Osteoblast (primary cell): Measurements from ENCODE around the gene LPXN. TPM values are rescaled to one million over a fixed set of nuclear protein-coding genes. Genes with fewer than 3 reads are reported as not detected.
A peak's percentile ranks its signal among the peaks of the same experiment; 100 is the strongest.

Source experiments
- DNase-seq: peaks from one replicate; pipeline ENCODE4 v3.0.0; 2011; ENCODE audit warnings: low spot score, mixed read lengths; ENCODE audit not compliant: insufficient read length; ENCODE audit errors: missing footprints
- H2AFZ ChIP-seq: 2 replicates; pipeline ENCODE4 v1.6.0; 2011; ENCODE audit warnings: mild to moderate bottlenecking, low read length
- H3K27ac ChIP-seq: 2 replicates; pipeline ENCODE4 v1.5.1; 2011; ENCODE audit warnings: mild to moderate bottlenecking, low read depth, low read length, moderate library complexity
- H3K27me3 ChIP-seq: 2 replicates; pipeline ENCODE4 v1.6.0; 2012; ENCODE audit warnings: mild to moderate bottlenecking, control low read depth, inconsistent platforms, low read length, moderate library complexity; ENCODE audit not compliant: insufficient read depth
- H3K36me3 ChIP-seq: 2 replicates; pipeline ENCODE4 v1.5.1; 2011; ENCODE audit warnings: mild to moderate bottlenecking, low read length, control low read depth, moderate library complexity; ENCODE audit not compliant: insufficient read depth
- H3K4me1 ChIP-seq: 2 replicates; pipeline ENCODE4 v1.5.1; 2011; ENCODE audit warnings: mild to moderate bottlenecking, low read length, control low read depth, moderate library complexity; ENCODE audit not compliant: insufficient read depth
- H3K4me2 ChIP-seq: 2 replicates; pipeline ENCODE4 v1.6.0; 2011; ENCODE audit warnings: mild to moderate bottlenecking, low read length; ENCODE audit not compliant: insufficient read depth
- H3K4me3 ChIP-seq: fragments of 200-600 bp; sonication (generic); 3 replicates; pipeline ENCODE4 v1.5.1; 2012; ENCODE audit warnings: mild to moderate bottlenecking, low read length, inconsistent platforms; ENCODE audit not compliant: insufficient read depth
- H3K79me2 ChIP-seq: 2 replicates; pipeline ENCODE4 v1.6.0; 2012; ENCODE audit warnings: mild to moderate bottlenecking, low read length, control low read depth, inconsistent platforms; ENCODE audit not compliant: insufficient read depth
- H3K9me3 ChIP-seq: 2 replicates; pipeline ENCODE4 v1.5.1; 2011; ENCODE audit warnings: low read depth, low read length, control low read depth
- H4K20me1 ChIP-seq: 2 replicates; pipeline ENCODE4 v1.6.0; 2012; ENCODE audit warnings: mild to moderate bottlenecking, low read length, control low read depth; ENCODE audit not compliant: insufficient read depth
- CTCF ChIP-seq: IDR thresholded peaks from 2 replicates; pipeline ENCODE4 v1.5.1; 2011; ENCODE audit warnings: mild to moderate bottlenecking, low read depth, low read length, moderate library complexity; ENCODE audit errors: extremely low read depth
- total RNA-seq: library from RNA; depleted of rRNA; stranded (reverse); fragments of >200 nt; gene quantifications from 2 replicates; pipeline ENCODE4 v1.2.3, GENCODE V29; 2012

LPXN gene
- total RNA-seq, 1 donor = 14.5 TPM

- TF ChIP-seq CTCF = no peak
- Histone ChIP-seq H2AFZ (no peak overlapping the region), H3K4me3 (no peak overlapping the region), H3K27ac (no peak overlapping the region), H4K20me1 (peaks cover 8% of the 10 kb centered on the region), H3K4me2 (no peak overlapping the region), H3K4me1 (no peaks in the 10 kb centered on the region), H3K36me3 (peaks cover 10% of the 10 kb centered on the region), H3K9me3 (no peaks in the 10 kb centered on the region), H3K27me3 (no peaks in the 10 kb centered on the region), H3K79me2 (peaks cover 99% of the 10 kb centered on the region)
- DNase-seq = no peak
These were observed 16.0 kb upstream of the LPXN start for GRCh38 chr11:58591659-58592058.

GRCh38 chr11:58586998-58587397 lies 11.3 kb upstream of the LPXN start:
- no peak overlapping the region for H2AFZ ChIP-seq
- no peak overlapping the region for H3K4me3 ChIP-seq
- TF ChIP-seq CTCF = no peak
- peaks cover 4% of the 10 kb centered on the region for H4K20me1 ChIP-seq
- no peaks in the 10 kb centered on the region for H3K9me3 ChIP-seq
- peaks cover 99% of the 10 kb centered on the region for H3K79me2 ChIP-seq
- peaks cover 24% of the 10 kb centered on the region for H3K36me3 ChIP-seq
- no peak for DNase-seq
- H3K4me1 ChIP-seq = no peaks in the 10 kb centered on the region
- H3K27ac ChIP-seq = no peak overlapping the region
- no peaks in the 10 kb centered on the region for H3K27me3 ChIP-seq
- no peak overlapping the region for H3K4me2 ChIP-seq

- no peaks in the 10 kb centered on the region for H3K27me3 ChIP-seq
- DNase-seq = no peak
- no peak overlapping the region for H2AFZ ChIP-seq
- H3K4me2 ChIP-seq = peak overlapping the region; percentile 34
- H3K36me3 ChIP-seq = peaks cover 20% of the 10 kb centered on the region
- H3K79me2 ChIP-seq = peaks cover 84% of the 10 kb centered on the region
- H3K4me3 ChIP-seq = no peak overlapping the region
- peaks cover 3% of the 10 kb centered on the region for H4K20me1 ChIP-seq
- H3K9me3 ChIP-seq = no peaks in the 10 kb centered on the region
- no peak for TF ChIP-seq CTCF
- H3K4me1 ChIP-seq = peaks cover 14% of the 10 kb centered on the region
- H3K27ac ChIP-seq = no peak overlapping the region
These were observed 6.8 kb upstream of the LPXN start for GRCh38 chr11:58582437-58582836.

GRCh38 chr11:58580311-58580710 lies 4.7 kb upstream of the LPXN start:
- peak overlapping the region; percentile 93 for H3K27ac ChIP-seq
- peak overlapping the region; percentile 89 for H3K4me2 ChIP-seq
- no peak for DNase-seq
- no peaks in the 10 kb centered on the region for H3K27me3 ChIP-seq
- H3K36me3 ChIP-seq = peaks cover 10% of the 10 kb centered on the region
- no peaks in the 10 kb centered on the region for H3K9me3 ChIP-seq
- H3K4me1 ChIP-seq = peaks cover 35% of the 10 kb centered on the region
- H2AFZ ChIP-seq = no peak overlapping the region
- no peak for TF ChIP-seq CTCF
- H4K20me1 ChIP-seq = peaks cover 3% of the 10 kb centered on the region
- peaks cover 68% of the 10 kb centered on the region for H3K79me2 ChIP-seq
- peak overlapping the region; percentile 85 for H3K4me3 ChIP-seq
